ENCODE measurements around the gene YWHAE.
"Not testable (repeated sequence)": the region's sequence is repeated elsewhere in the genome, so short reads cannot be mapped to it uniquely, and the experiment has no call there.

Gene YWHAE

GRCh38 chr17:1420981-1421380, 21.0 kb upstream of the YWHAE start:
- Histone ChIP-seq H3K27ac (no peak overlapping the region), H3K4me3 (no peak overlapping the region)
- no peak for DNase-seq (ENCODE audit: low spot score)
- TF ChIP-seq CTCF (IDR thresholded peaks at IDR 0.05): no peak

GRCh38 chr17:1420163-1420562, 20.1 kb upstream of the YWHAE start:
- DNase-seq (ENCODE audit: low spot score): no peak
- TF ChIP-seq CTCF (IDR thresholded peaks at IDR 0.05): no peak
- no peak overlapping the region for H3K27ac ChIP-seq

GRCh38 chr17:1418476-1418875, 18.5 kb upstream of the YWHAE start:
- H3K27ac ChIP-seq; H3K4me3 ChIP-seq; DNase-seq (ENCODE audit: low spot score): not testable (repeated sequence)

More at GRCh38 chr17:1420163-1420562, 20.1 kb upstream of the YWHAE start:
- H3K4me3 ChIP-seq: no peak overlapping the region

GRCh38 chr17:1416414-1416813, 16.4 kb upstream of the YWHAE start:
- no peak for TF ChIP-seq CTCF (IDR thresholded peaks at IDR 0.05)
- no peak for DNase-seq (ENCODE audit: low spot score)
- Histone ChIP-seq H3K4me3 (no peak overlapping the region), H3K27ac (no peak overlapping the region)

GRCh38 chr17:1414634-1415033, 14.6 kb upstream of the YWHAE start:
- no peak for TF ChIP-seq CTCF (IDR thresholded peaks at IDR 0.05)
- no peak for DNase-seq (ENCODE audit: low spot score)
- H3K4me3 ChIP-seq: no peak overlapping the region
- H3K27ac ChIP-seq: no peak overlapping the region

- TF ChIP-seq CTCF (IDR thresholded peaks at IDR 0.05): no peak
Measured at GRCh38 chr17:1414001-1414574, 14.1 kb upstream of the YWHAE start.

GRCh38 chr17:1413281-1413791, 13.3 kb upstream of the YWHAE start:
- peak; percentile 77 for DNase-seq (ENCODE audit: low spot score)
- TF ChIP-seq CTCF (IDR thresholded peaks at IDR 0.05): no peak
- Histone ChIP-seq H3K27ac (peak overlapping the region in 1 of 2 donors; percentile 54), H3K4me3 (peak overlapping the region; percentile 48)

More at GRCh38 chr17:1414001-1414574, 14.1 kb upstream of the YWHAE start:
- H3K4me3 ChIP-seq: no peak overlapping the region
- no peak overlapping the region for H3K27ac ChIP-seq
- no peak for DNase-seq (ENCODE audit: low spot score)
